Measurements from ENCODE around the gene CPHXL2. TPM values are rescaled to one million over a fixed set of nuclear protein-coding genes. Genes with fewer than 3 reads are reported as not detected.

Gene CPHXL2
- total RNA-seq, 1 donor from 2014 or later: not detected

GRCh38 chr16:75620326-75621169 is 56.3 kb downstream of the CPHXL2 start:
- Mint-ChIP-seq H3K27ac (no peak overlapping the region), H3K4me3 (peak overlapping the region; percentile 7), H3K9me3 (no peaks in the 10 kb centered on the region), H3K4me1 (peaks cover 22% of the 10 kb centered on the region), H3K36me3 (ENCODE audit: low read depth) (peaks cover 52% of the 10 kb centered on the region), H3K27me3 (no peaks in the 10 kb centered on the region)
- ATAC-seq (ENCODE audit: low read depth) (no peak), DNase-seq (no peak)
- POLR2A ChIA-PET: interaction anchor here (1.4 to 3.0 kb wide), 2 partner anchors 27 to 28 kb away, joined by 10 to 95 read pairs; partner anchors contain the start of genes KARS1 and TERF2IP
- CTCF ChIA-PET: interaction anchor here (0.5 kb wide), 1 partner anchor 147 kb away, joined by 3 read pairs; no protein-coding TSS in a partner anchor
- TF ChIP-seq, protein P1, sequence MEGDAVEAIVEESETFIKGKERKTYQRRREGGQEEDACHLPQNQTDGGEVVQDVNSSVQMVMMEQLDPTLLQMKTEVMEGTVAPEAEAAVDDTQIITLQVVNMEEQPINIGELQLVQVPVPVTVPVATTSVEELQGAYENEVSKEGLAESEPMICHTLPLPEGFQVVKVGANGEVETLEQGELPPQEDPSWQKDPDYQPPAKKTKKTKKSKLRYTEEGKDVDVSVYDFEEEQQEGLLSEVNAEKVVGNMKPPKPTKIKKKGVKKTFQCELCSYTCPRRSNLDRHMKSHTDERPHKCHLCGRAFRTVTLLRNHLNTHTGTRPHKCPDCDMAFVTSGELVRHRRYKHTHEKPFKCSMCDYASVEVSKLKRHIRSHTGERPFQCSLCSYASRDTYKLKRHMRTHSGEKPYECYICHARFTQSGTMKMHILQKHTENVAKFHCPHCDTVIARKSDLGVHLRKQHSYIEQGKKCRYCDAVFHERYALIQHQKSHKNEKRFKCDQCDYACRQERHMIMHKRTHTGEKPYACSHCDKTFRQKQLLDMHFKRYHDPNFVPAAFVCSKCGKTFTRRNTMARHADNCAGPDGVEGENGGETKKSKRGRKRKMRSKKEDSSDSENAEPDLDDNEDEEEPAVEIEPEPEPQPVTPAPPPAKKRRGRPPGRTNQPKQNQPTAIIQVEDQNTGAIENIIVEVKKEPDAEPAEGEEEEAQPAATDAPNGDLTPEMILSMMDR (IDR thresholded peaks at IDR 0.05): no peak
- intact Hi-C loops (cut with micrococcal nuclease): no loop called here

DNA sequence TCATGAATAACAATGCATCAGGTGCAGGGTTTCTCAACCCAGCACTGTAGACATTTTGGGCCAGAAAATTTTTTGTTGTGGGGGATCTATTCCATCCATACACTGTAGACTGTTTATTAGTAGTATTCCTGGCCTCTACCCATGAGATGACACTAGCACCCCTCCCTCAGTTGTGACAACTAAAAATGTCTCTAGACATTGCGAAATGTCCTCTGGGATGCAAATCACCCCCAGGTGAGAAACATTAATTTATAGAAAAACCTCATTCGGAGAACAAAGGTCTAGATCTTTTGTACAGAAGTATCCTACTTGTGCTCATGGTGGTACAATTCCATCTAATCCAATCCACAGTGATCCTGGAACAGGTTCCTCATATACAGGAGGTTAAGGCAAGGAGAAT is 58.0 kb downstream of the CPHXL2 start:
- H3K36me3 Mint-ChIP-seq (ENCODE audit: low read depth): peaks cover 61% of the 10 kb centered on the region

GRCh38 chr16:75617121-75617520 is 59.7 kb downstream of the CPHXL2 start:
- DNase-seq (no peak), ATAC-seq (ENCODE audit: low read depth) (no peak)
- CTCF ChIA-PET: no interaction called here
- H3K27me3 Mint-ChIP-seq: no peaks in the 10 kb centered on the region
- TF ChIP-seq, protein P1 (IDR thresholded peaks at IDR 0.05): no peak
- POLR2A ChIA-PET: no interaction called here
- peaks cover 14% of the 10 kb centered on the region for H3K4me1 Mint-ChIP-seq
- peaks cover 72% of the 10 kb centered on the region for H3K36me3 Mint-ChIP-seq (ENCODE audit: low read depth)
- no peak overlapping the region for H3K4me3 Mint-ChIP-seq
- H3K27ac Mint-ChIP-seq: no peak overlapping the region
- intact Hi-C loops (cut with micrococcal nuclease): no loop called here
- H3K9me3 Mint-ChIP-seq: no peaks in the 10 kb centered on the region

More for the DNA sequence above, 58.0 kb downstream of the CPHXL2 start:
- CTCF ChIA-PET: no interaction called here
- intact Hi-C loops (cut with micrococcal nuclease): no loop called here
- Mint-ChIP-seq H3K4me1 (peaks cover 22% of the 10 kb centered on the region), H3K4me3 (no peak overlapping the region), H3K9me3 (no peaks in the 10 kb centered on the region), H3K27ac (no peak overlapping the region), H3K27me3 (no peaks in the 10 kb centered on the region)
- no peak for DNase-seq
- POLR2A ChIA-PET: no interaction called here
- ATAC-seq (ENCODE audit: low read depth): no peak
- TF ChIP-seq, protein P1 (IDR thresholded peaks at IDR 0.05): no peak

GRCh38 chr16:75616521-75617010 is 60.2 kb downstream of the CPHXL2 start:
- intact Hi-C loops (cut with micrococcal nuclease): no loop called here
- Mint-ChIP-seq H3K4me1 (peaks cover 8% of the 10 kb centered on the region), H3K9me3 (no peaks in the 10 kb centered on the region), H3K4me3 (no peak overlapping the region), H3K27ac (no peak overlapping the region), H3K36me3 (ENCODE audit: low read depth) (peaks cover 73% of the 10 kb centered on the region), H3K27me3 (no peaks in the 10 kb centered on the region)
- CTCF ChIA-PET: no interaction called here
- TF ChIP-seq, protein P1 (IDR thresholded peaks at IDR 0.05): no peak
- DNase-seq: no peak
- POLR2A ChIA-PET: no interaction called here
- ATAC-seq (ENCODE audit: low read depth): no peak

DNA sequence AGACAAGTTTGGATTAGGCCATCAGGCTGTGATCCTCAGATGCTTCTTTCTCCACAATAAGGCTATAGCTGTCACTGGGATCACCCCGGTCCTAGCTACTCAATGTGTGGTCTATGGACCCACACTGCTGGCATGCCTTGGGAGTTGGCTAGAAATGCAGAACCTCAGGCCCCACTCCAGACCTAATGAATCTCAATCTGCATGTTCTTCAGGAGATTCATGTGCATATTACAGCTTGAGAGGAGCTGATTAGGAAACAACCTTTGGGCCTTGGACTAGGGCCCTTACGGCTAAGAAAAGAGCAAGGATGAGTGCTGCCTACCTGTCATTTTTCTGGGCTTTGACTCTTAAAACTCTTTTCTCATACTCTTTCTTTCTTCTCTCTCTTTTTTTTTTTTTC is 61.2 kb downstream of the CPHXL2 start:
- H3K27me3 Mint-ChIP-seq: no peaks in the 10 kb centered on the region
- no peak overlapping the region for H3K27ac Mint-ChIP-seq
- no peak overlapping the region for H3K4me3 Mint-ChIP-seq
- CTCF ChIA-PET: no interaction called here
- TF ChIP-seq, protein P1 (IDR thresholded peaks at IDR 0.05): no peak
- no peak for ATAC-seq (ENCODE audit: low read depth)
- H3K4me1 Mint-ChIP-seq: peaks cover 4% of the 10 kb centered on the region
- peaks cover 73% of the 10 kb centered on the region for H3K36me3 Mint-ChIP-seq (ENCODE audit: low read depth)
- POLR2A ChIA-PET: no interaction called here
- no peaks in the 10 kb centered on the region for H3K9me3 Mint-ChIP-seq
- intact Hi-C loops (cut with micrococcal nuclease): no loop called here
- no peak for DNase-seq
